Right ventricle myocardium superior (tissue), 1 donor: ENCODE results near the gene AP4B1. TPM values are rescaled to one million over a fixed set of nuclear protein-coding genes. Genes with fewer than 3 reads are reported as not detected.
"Not testable (repeated sequence)": the region's sequence is repeated elsewhere in the genome, so short reads cannot be mapped to it uniquely, and the experiment has no call there.

Source experiments
- ATAC-seq: fragments of 200-7000 bp; cut with Tn5 transposase; one replicate; pipeline ENCODE4 v1.9.1; 2020; ENCODE audit warnings: mild to moderate bottlenecking; ENCODE audit not compliant: poor library complexity
- DNase-seq: peaks from one replicate; pipeline ENCODE4 v3.0.0-alpha.2; 2020
- intact Hi-C: fragments of 100-400 bp; cut with DNase I; formaldehyde crosslinking; loops from one replicate; pipeline ENCODE4 v1.11.2; 2022
- long read RNA-seq: library from polyadenylated mRNA; unstranded; transcript quantifications from one replicate; pipeline ENCODE4 v2.0.0, GENCODE V29; 2021
- total RNA-seq: library from RNA; stranded (reverse); fragmentation: NEBNext Ultra II Directional; extraction: Animal tissue kit (Norgen Biotek cat#: 25700); gene quantifications from one replicate; pipeline ENCODE4 v1.2.1, GENCODE V29; 2021
- donor health status: DM: no; HTN: yes; CAD: no; lungs with severe emphysema.

AP4B1 gene
- 11.4 TPM for total RNA-seq
- long read RNA-seq, transcript AP4B1-204 (10 exons, 2,818 nt): major isoform, 18 of 38 reads
- long read RNA-seq, transcript AP4B1-201 (11 exons, 2,742 nt): minor isoform, 17 of 38 reads
- long read RNA-seq, partial matches to known transcripts: 1 of 38 reads
- long read RNA-seq, other reads (novel, unspliced or antisense): 2 of 38 reads

GRCh38 chr1:113904674-113905434, at the start of gene AP4B1, which contains the start of gene DCLRE1B:
TSS of gene AP4B1 (minus strand) at chr1:113904799. CDS start at chr1:113904717, 82 bp downstream.
TSS of gene DCLRE1B (plus strand) at chr1:113905326. CDS start at chr1:113905587, 261 bp downstream.
- intact Hi-C loops: loop anchor here (10.0 kb wide), 1 partner anchor 70 kb away; no protein-coding TSS in a partner anchor
- ATAC-seq: peak; percentile 98

DNA sequence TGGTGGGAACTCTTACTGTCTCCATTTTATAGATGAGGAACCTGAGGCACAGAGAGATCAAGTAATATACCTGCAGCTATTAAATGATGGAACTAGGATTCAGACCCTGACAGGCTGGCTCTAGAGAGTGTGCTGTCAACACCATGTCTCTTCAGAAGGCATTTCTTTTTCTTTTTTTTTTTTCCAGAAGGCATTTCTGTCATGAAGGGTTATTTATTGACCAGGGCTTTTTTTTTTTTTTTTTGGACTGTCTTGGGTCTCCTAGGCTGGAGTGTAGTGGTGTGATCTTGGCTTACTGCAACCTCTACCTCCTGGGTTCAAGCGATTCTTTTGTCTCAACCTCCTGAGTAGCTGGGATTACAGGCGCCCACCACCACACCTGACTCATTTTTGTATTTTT, 47.1 kb upstream of the AP4B1 start:
- DNase-seq (no peak), ATAC-seq (no peak)
- intact Hi-C loops: no loop called here

More at GRCh38 chr1:113904674-113905434, at the start of gene AP4B1, which contains the start of gene DCLRE1B:
- peak; percentile 100 for DNase-seq

DNA sequence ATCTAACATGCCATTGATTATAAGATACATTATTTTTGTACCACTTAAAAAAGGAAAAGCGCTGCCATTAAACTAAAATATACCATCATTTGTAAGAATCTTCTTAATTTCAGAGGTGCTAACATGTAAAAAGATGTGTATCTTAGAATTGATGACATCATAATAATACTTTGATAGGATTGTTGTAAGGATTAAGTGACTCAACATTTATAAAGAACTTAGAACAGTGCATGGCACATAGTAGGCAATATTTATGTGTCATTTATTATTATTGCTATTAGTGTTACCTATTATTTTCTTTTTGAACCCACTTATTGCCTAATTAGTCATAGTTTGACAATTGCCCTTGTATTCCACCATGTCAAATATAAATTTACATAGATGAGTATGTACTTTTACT, 46.3 kb upstream of the AP4B1 start:
- DNase-seq (no peak), ATAC-seq (no peak)
- intact Hi-C loops: no loop called here

GRCh38 chr1:113949007-113949406, 44.4 kb upstream of the AP4B1 start:
- intact Hi-C loops: no loop called here
- ATAC-seq (no peak), DNase-seq (no peak)

- peak; percentile 9 for ATAC-seq
- intact Hi-C loops, DNase-seq: not testable (repeated sequence)
Observed at GRCh38 chr1:113948151-113948550, 43.6 kb upstream of the AP4B1 start.

- ATAC-seq: no peak
- DNase-seq: no peak
- intact Hi-C loops: no loop called here
Observed at GRCh38 chr1:113947388-113948107, 42.9 kb upstream of the AP4B1 start.

GRCh38 chr1:113946678-113947387, 42.2 kb upstream of the AP4B1 start:
- DNase-seq: no peak
- ATAC-seq: peak; percentile 41
- intact Hi-C loops: no loop called here

GRCh38 chr1:113946112-113946511, 41.5 kb upstream of the AP4B1 start:
- ATAC-seq: no peak
- intact Hi-C loops: no loop called here
- DNase-seq: no peak

DNA sequence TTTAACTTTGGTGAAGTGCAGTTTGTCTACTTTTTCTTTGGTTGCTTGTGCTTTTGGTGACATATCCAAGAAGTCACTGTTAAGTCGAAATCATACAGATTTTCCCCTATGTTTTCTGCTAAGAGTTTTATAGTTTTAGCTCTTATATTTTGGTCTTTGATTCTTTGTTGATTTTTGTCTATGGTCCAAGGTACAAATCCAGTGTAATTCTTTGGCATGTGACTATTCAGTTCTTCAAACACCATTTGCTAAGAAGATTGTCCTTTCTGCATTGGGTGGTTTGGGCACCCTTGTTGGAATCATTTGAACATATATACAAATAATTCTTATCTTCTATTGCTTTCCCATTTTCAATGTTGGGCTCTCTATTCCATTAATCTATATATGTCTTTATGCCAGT, 40.7 kb upstream of the AP4B1 start:
- ATAC-seq (no peak), DNase-seq (no peak)
- intact Hi-C loops: no loop called here

DNA sequence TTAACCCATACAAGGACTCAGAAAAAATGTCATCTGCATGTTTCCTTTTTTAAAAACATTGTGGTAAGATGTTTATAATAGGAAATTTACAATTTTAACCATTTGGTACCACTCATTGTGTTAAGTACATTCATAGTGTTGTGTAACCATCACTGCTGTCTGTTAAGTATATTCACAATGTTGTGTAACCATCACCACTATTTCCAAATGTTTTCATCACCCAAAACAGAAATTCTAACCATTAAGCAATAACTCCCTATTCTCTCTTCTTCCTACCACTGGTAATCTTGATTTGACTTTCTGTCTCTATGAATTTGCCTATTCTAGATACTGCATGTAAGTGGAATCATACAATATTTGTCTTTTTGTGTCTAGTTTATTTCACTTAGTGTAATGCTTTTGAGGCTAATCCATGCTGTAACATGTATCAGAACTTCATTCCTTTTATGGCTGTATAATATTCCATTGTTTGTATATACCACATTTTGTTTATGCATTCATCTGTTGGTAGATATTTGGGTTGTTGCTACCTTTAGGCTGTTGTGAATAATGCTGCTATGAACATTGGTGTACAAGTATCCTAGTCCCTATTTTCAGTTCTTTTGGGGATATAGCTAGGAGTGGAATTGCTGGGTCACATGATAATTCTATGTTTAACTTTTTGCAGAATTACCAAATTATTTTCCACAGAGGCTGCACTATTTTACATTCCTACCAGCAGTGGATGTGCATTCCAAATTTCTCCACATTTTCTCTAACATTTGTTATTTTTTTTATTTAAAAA, 38.6 kb upstream of the AP4B1 start:
- DNase-seq (no peak), ATAC-seq (no peak)
- intact Hi-C loops: no loop called here

DNA sequence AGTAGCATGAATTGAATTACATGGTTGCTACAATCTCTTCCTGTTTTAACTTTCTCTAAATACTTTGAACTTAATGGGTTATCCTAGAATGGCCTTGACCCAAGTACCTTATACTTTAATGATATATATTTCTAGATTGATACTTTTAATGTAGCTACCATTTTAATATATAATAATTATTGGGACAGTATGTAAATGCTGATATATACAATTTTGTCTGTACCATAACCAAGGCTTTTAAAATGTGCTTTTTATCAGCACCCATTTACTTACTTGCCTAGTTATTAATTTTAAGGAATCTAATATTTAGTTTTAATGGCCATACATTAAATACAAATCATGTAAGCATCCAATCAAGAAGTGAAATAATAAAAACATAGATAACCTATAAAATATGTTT, 37.9 kb upstream of the AP4B1 start:
- ATAC-seq: no peak

DNA sequence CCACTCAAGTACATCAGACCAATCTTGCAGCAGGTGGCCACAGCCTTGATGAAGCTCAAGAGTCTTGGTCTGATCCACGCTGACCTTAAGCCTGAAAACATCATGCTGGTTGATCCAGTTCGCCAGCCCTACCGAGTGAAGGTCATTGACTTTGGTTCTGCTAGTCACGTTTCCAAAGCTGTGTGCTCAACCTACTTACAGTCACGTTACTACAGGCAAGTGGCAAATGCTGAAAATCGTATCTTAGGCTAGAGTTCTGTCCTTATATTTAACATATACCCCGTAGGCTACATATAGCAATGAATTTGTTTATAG, 36.6 kb upstream of the AP4B1 start:
- intact Hi-C loops: no loop called here
- peak; percentile 16 for ATAC-seq
- no peak for DNase-seq

More for the DNA sequence above, 37.9 kb upstream of the AP4B1 start:
- DNase-seq: no peak
- intact Hi-C loops: no loop called here

DNA sequence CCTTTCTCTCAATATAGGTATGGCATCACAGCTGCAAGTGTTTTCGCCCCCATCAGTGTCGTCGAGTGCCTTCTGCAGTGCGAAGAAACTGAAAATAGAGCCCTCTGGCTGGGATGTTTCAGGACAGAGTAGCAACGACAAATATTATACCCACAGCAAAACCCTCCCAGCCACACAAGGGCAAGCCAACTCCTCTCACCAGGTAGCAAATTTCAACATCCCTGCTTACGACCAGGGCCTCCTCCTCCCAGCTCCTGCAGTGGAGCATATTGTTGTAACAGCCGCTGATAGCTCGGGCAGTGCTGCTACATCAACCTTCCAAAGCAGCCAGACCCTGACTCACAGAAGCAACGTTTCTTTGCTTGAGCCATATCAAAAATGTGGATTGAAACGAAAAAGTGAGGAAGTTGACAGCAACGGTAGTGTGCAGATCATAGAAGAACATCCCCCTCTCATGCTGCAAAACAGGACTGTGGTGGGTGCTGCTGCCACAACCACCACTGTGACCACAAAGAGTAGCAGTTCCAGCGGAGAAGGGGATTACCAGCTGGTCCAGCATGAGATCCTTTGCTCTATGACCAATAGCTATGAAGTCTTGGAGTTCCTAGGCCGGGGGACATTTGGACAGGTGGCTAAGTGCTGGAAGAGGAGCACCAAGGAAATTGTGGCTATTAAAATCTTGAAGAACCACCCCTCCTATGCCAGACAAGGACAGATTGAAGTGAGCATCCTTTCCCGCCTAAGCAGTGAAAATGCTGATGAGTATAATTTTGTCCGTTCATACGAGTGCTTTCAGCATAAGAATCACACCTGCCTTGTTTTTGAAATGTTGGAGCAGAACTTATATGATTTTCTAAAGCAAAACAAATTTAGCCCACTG, 36.0 kb upstream of the AP4B1 start:
- no peak for DNase-seq
- intact Hi-C loops: no loop called here

DNA sequence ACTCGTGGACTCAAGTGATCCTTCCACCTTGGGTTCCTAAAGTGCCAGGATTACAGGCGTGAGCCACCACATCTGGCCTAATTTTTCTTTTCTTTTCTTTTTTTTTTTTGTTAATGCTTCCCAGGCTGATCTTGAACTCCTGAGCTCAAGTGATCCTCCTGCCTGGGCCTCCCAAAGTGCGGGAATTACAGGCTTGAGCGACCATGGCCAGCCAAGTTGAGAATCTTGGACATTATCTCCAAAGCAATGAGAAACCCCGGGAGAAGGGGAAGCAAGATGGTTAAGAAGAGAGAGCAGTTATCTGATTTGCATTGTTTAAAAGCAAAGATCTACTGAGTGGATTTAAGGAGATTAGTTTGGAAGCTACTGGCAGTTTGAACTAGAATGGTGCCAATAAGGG, 33.6 kb upstream of the AP4B1 start:
- DNase-seq (no peak), ATAC-seq (no peak)
- intact Hi-C loops: no loop called here

More for the DNA sequence above, 36.0 kb upstream of the AP4B1 start:
- ATAC-seq: peak; percentile 31

GRCh38 chr1:113937146-113937545, 32.5 kb upstream of the AP4B1 start:
- ATAC-seq: no peak
- intact Hi-C loops: no loop called here
- DNase-seq: no peak

DNA sequence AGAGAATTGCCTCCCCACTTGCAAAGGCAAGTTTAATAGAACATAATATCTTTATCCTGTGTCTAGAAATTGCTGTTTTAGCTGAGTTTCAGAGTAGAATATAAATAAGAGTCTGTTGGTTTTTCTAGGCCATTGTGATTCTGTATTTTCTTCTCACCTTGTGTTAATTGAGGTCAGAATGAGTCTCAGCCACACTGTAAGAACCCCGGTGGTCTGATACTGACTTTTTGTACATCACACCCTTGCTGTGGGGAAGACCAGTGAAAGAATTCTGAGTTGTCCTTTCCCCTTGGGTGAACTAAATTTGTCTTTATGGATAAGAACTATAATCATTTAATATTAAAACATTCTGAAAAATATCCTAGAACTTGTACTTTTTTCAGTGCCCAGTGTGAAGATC, 31.4 kb upstream of the AP4B1 start:
- intact Hi-C loops: no loop called here
- ATAC-seq (no peak), DNase-seq (no peak)

DNA sequence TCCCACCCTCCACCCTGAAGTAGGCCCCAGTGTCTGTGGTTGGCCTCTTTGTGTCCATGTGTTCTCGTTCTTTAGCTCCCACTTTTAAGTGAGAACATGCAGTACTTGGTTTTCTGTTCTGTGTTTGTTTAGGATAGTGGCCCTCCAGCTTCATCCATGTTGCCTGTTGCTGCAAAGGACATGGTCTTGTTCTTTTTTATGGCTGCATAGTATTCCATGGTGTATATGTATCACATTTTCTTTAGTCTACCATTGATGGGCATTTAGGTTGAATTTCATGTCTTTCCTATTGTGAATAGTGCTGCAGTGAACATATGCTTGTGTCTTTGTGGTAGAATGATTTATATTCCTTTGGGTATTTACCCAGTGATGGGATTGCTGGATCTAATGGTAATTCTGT, 30.6 kb upstream of the AP4B1 start:
- DNase-seq (no peak), ATAC-seq (no peak)
- intact Hi-C loops: no loop called here
